Raji (cell line): ENCODE results near the gene ADSS1.

Experiments used
- POLR2A ChIP-seq: IDR thresholded peaks from 2 replicates; pipeline ENCODE4 v1.6.1; 2011; ENCODE audit warnings: low read depth, low read length, control low read depth; ENCODE audit not compliant: insufficient read depth

ADSS1 gene

DNA sequence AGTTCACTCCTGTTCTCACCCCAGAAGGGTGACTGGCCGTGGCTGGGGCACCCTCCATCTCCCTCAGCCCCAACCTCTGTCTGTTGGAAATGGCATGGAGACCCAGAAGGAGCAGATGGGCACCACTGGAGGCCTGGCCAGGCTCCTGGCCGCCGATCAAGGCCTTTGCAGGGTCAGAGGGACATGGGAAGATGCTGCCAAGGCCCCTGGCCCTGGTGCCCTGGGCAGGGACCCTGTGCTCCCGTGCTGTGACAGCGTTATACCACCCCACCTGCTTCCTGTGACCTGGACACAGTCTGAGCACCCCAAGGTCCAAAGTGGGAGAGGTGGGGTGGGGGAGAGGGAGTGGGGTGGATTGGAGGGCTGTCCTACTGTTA is 31.1 kb upstream of the ADSS1 start:
- no peak for TF ChIP-seq POLR2A

GRCh38 chr14:104693482-104694431 is 30.3 kb upstream of the ADSS1 start:
- TF ChIP-seq POLR2A, result no peak

- no peak for TF ChIP-seq POLR2A
Observed at GRCh38 chr14:104694475-104694950, 29.5 kb upstream of the ADSS1 start.

GRCh38 chr14:104694991-104695659 is 28.9 kb upstream of the ADSS1 start:
- no peak for TF ChIP-seq POLR2A

GRCh38 chr14:104695660-104696000 is 28.4 kb upstream of the ADSS1 start:
- no peak for TF ChIP-seq POLR2A

- TF ChIP-seq POLR2A, result no peak
Observed at GRCh38 chr14:104696671-104697316, 27.2 kb upstream of the ADSS1 start.

- TF ChIP-seq POLR2A, result no peak
Observed at GRCh38 chr14:104697317-104697703, 26.7 kb upstream of the ADSS1 start.

- no peak for TF ChIP-seq POLR2A
Observed at GRCh38 chr14:104697892-104698583, 26.0 kb upstream of the ADSS1 start.

DNA sequence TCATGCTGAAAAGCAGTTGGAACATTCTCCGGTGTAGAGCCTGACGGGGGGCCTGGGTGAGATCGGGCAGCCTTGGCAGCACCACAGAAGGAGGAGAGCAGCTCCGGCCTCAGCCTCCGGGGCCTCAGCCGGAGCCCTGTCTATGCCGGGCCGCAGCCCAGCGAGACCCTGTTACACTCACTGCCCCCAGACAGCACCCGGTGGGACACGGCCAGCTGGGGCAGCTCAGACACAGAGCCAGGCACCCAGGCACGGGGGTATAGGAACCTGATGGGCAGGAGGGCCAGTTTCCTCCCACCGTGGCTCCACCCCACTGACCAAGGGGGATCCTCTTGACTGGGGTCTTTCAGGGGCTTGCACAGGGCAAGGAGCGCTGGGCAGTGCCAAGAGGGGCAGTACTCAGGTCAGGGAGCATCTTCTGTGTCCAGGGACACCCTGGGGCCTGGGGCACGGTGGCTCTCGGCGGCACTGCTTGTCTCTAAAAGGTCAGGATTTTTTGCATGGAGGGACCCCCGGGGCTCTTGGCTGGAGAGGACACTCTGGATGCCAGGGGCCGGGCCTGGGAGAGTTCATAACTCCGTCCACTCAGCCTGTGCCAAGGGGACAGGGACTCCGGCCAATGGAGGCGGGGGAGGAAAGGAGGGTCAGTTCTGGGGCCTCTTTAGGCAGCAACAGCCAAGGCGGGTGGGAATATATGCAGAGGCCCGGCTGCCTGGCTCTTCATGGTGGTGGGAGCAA is 25.2 kb upstream of the ADSS1 start:
- no peak for TF ChIP-seq POLR2A

DNA sequence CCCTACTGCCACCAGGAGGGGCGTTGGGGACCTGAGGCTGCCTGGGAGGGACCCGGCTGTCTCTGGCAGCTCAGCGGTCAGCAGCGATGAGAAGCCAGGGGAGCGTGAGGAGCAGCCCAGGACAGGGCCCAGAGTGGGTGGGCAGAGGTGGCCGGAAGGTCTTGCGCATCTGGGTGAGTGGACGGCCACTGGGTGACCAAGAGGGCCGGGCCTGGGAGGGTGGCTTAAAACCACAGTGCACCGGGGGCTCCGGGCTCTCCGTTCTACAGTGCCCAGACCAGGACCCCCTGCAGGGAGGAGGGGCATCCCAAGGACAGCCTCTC is 24.6 kb upstream of the ADSS1 start:
- TF ChIP-seq POLR2A, result no peak

- TF ChIP-seq POLR2A, result no peak
Observed at GRCh38 chr14:104700225-104700651, 23.8 kb upstream of the ADSS1 start.

DNA sequence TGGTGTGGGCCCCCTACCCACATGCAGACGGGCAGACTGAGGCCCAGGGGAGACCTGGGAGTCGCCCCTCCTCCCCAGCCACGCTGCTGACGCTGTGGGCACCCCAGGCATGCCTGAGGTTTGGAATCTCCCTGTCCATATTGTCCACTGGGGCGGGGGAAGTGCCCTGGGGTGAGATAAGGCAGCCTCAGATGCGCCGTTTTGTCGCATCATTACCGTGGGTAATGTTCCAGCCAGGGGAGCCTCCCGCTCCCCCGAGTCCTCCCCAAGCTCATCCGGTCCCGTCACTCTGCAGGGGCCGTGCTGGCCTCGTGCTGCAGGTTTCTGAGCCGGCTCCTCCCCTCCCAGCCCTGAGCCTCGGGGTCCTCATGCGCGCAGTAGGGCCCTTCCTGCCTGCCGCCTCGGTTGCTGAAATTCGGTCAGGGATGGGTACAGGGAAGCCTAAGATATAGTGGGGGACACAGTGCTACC is 23.2 kb upstream of the ADSS1 start:
- TF ChIP-seq POLR2A, result no peak

- no peak for TF ChIP-seq POLR2A
Observed at GRCh38 chr14:104701383-104702076, 22.5 kb upstream of the ADSS1 start.

DNA sequence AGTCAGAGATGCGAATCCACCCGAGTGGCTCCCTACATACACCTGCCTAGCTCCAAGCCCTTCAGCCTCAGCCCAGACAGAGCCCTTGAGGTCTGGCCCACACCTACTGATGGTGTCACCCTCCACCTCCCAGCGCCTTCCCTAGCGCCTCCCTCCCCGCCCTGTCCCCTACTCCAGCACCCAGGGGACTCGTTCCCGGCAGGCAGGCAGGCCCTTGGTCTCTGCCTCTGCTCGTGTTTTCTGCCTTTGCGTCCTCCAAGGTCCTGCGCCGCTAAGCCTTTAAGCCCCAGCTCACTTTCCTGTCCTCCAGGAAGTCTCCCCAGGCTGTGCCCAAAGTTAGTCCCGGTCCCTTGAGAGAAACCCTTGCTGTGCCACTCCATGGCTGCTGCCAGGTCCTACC is 21.9 kb upstream of the ADSS1 start:
- TF ChIP-seq POLR2A, result no peak
